Gastrocnemius medialis (tissue), 4 donors: ENCODE measurements around the gene LYST. TPM values are rescaled to one million over a fixed set of nuclear protein-coding genes. Genes with fewer than 3 reads are reported as not detected.

Experiments
- ATAC-seq, 2 donors: fragments of 150-250 bp; one replicate each; pipeline ENCODE4 v1.9.1; 2016
- DNase-seq, 2 donors: peaks; one replicate each; pipeline ENCODE4 v3.0.0-alpha.2; 2019
- H3K27ac ChIP-seq, 4 donors: fragments of 200-600 bp; sonication (generic); 1 replicate in 1 of 4; 2 replicates in 3 of 4; pipeline ENCODE4 v1.5.1; 2016 to 2018; ENCODE audit warnings: mild to moderate bottlenecking in 2 of 4, moderate library complexity in 1 of 4
- H3K27me3 ChIP-seq, 3 donors: fragments of 200-600 bp; sonication (generic) in 2 of 3; 1 replicate in 1 of 3; 2 replicates in 2 of 3; pipeline versions ENCODE4 v1.5.1 to v1.6.0; 2016 to 2019; ENCODE audit warnings: mild to moderate bottlenecking in 1 of 3, moderate library complexity in 1 of 3
- H3K36me3 ChIP-seq, 2 donors: fragments of 200-600 bp; sonication (generic) in 1 of 2; one replicate each; pipeline ENCODE4 v1.5.1; 2017 to 2018
- H3K4me1 ChIP-seq, 2 donors: fragments of 200-600 bp; sonication (generic) in 1 of 2; one replicate each; pipeline ENCODE4 v1.5.1; 2016 to 2017; ENCODE audit warnings: mild to moderate bottlenecking in 2 of 2
- H3K4me3 ChIP-seq, 4 donors: fragments of 200-600 bp; sonication (generic) in 3 of 4; 1 replicate in 1 of 4; 2 replicates in 3 of 4; pipeline ENCODE4 v1.5.1; 2016 to 2019; ENCODE audit warnings: mild to moderate bottlenecking in 2 of 4
- H3K9me3 ChIP-seq, 3 donors: fragments of 200-600 bp; sonication (generic) in 2 of 3; 1 replicate in 1 of 3; 2 replicates in 2 of 3; pipeline ENCODE4 v1.5.1; 2016 to 2019
- POLR2A ChIP-seq, 2 donors: fragments of 450-650 bp; IDR thresholded peaks; one replicate each; pipeline ENCODE4 v1.6.1; 2017; ENCODE audit warnings: antibody characterized with exemption in 2 of 2, mild to moderate bottlenecking in 2 of 2, moderate library complexity in 2 of 2
- in situ Hi-C, 4 donors: fragments of 200-750 bp; cut with MboI; loops; one replicate each; pipeline versions ENCODE4 v1.15.0 to v1.8.0; 2017; ENCODE audit warnings: low sequenced_read_pairs in 4 of 4
- intact Hi-C: fragments of 100-400 bp; cut with DNase I; formaldehyde crosslinking; loops from one replicate; pipeline ENCODE4 v1.15.1; 2023; ENCODE audit warnings: low total_unique reads
- total RNA-seq, 4 donors: library from RNA; depleted of rRNA; stranded (reverse); fragments of >200 nt; gene quantifications; one replicate each; pipeline versions ENCODE4 v1.1.0 to v1.2.3, GENCODE V29; 2016
- TF ChIP-seq, protein P1 (sequence below), 5 experiments: fragments of 450-650 bp in 3 of 5; fragments of 200-600 bp in 2 of 5; sonication (generic) in 2 of 5; IDR thresholded peaks in 4 of 5; conservative IDR thresholded peaks in 1 of 5; 1 replicate in 4 of 5; 2 replicates in 1 of 5; pipeline ENCODE4 v1.5.1; 2016 to 2019; ENCODE audit warnings: antibody characterized with exemption in 5 of 5, mild to moderate bottlenecking in 3 of 5, moderate library complexity in 3 of 5

The LYST gene
- total RNA-seq, 4 donors from 2014 or later, result 6.6 to 21.9 (median 10.7) TPM

DNA sequence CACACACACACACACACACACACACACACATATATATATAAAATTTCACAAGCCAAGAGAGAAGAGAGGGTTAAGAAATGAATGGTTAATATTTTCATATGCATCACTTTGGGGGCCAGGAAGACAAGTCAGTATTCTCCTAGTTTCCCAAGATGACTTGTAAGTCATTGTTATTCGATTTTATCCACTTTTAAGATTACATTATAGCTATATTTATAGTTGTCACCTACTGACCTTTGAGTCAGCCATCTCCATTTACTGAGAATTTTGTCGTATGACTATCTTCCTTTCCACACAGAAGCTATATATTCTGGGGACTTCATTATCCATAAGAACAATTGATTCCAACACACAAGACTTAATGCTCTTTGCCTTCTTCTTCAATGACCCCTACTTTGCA lies 8.9 kb downstream of the LYST start:
- no peak overlapping the region for H3K4me3 ChIP-seq
- H3K36me3 ChIP-seq, result no peaks in the 10 kb centered on the region
- DNase-seq (no peak), ATAC-seq (no peak)
- H3K27me3 ChIP-seq, result no peaks in the 10 kb centered on the region
- TF ChIP-seq, protein P1, sequence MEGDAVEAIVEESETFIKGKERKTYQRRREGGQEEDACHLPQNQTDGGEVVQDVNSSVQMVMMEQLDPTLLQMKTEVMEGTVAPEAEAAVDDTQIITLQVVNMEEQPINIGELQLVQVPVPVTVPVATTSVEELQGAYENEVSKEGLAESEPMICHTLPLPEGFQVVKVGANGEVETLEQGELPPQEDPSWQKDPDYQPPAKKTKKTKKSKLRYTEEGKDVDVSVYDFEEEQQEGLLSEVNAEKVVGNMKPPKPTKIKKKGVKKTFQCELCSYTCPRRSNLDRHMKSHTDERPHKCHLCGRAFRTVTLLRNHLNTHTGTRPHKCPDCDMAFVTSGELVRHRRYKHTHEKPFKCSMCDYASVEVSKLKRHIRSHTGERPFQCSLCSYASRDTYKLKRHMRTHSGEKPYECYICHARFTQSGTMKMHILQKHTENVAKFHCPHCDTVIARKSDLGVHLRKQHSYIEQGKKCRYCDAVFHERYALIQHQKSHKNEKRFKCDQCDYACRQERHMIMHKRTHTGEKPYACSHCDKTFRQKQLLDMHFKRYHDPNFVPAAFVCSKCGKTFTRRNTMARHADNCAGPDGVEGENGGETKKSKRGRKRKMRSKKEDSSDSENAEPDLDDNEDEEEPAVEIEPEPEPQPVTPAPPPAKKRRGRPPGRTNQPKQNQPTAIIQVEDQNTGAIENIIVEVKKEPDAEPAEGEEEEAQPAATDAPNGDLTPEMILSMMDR (IDR thresholded peaks at IDR 0.05 in 4 of 5, conservative IDR thresholded peaks at IDR 0.05 in 1 of 5), result no peak
- no peak for TF ChIP-seq POLR2A (IDR thresholded peaks at IDR 0.05)
- no peak overlapping the region for H3K27ac ChIP-seq
- H3K4me1 ChIP-seq, result peaks cover 0 to 6% of the 10 kb centered on the region in 2 donors
- intact Hi-C loops, result no loop called here
- in situ Hi-C loops, result no loop called here
- H3K9me3 ChIP-seq, result no peaks in the 10 kb centered on the region

DNA sequence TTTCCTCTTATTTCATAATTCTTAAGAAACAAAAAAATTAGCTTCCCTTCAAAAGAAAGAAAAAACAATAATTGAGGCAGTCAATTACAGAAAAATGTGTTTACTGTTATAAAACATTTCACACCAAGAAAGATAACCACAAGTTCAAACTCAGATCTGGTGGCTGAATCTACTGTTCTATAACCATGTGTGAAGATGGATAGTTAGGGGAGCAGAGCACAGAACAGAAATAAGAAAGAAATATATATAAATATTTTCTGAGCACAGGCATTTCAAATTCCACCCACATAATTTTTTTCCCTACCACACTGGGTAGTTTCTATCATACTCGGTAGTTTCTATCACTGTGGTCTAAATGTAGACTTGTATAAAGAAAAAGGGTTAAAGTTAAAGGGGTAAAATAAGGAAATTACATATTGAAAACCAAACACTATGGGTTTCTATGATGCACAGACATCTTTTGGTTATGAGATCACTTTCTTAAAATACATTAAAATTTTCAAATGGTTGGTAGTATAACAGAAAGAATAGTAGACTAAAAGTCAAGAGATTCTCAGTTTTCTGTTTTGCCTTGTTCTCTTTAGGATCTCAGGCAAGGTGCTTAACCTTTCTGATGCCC lies 10.8 kb downstream of the LYST start:
- in situ Hi-C loops, result no loop called here
- TF ChIP-seq POLR2A (IDR thresholded peaks at IDR 0.05), result no peak
- TF ChIP-seq, protein P1 (IDR thresholded peaks at IDR 0.05 in 4 of 5, conservative IDR thresholded peaks at IDR 0.05 in 1 of 5), result no peak
- ATAC-seq (no peak), DNase-seq (no peak)
- Histone ChIP-seq H3K27me3 (no peaks in the 10 kb centered on the region), H3K36me3 (no peaks in the 10 kb centered on the region), H3K4me1 (peaks cover 0 to 6% of the 10 kb centered on the region in 2 donors), H3K9me3 (no peaks in the 10 kb centered on the region), H3K4me3 (no peak overlapping the region), H3K27ac (no peak overlapping the region)
- intact Hi-C loops, result no loop called here

DNA sequence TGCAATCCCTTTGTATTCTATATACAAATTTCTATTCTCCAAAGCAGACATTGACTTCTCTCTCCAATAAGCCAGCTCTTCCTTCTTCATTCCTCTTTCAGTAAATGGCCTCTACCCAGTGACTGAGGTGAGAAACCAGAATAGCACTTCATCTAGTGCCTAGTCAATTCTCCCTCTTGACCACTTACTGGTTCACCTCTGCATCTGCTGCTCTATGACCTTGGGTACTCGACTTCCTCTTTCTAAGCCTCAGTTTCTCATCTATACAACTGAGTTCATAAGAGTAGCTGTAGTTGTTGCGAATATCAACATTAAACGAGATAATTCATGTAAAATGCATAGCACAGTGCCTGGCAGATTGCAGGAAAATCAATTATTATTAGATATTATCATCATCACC lies 12.4 kb downstream of the LYST start:
- no peaks in the 10 kb centered on the region for H3K27me3 ChIP-seq
- H3K4me3 ChIP-seq, result no peak overlapping the region
- H3K36me3 ChIP-seq, result no peaks in the 10 kb centered on the region
- TF ChIP-seq, protein P1 (IDR thresholded peaks at IDR 0.05 in 4 of 5, conservative IDR thresholded peaks at IDR 0.05 in 1 of 5), result no peak
- TF ChIP-seq POLR2A (IDR thresholded peaks at IDR 0.05), result no peak
- intact Hi-C loops, result no loop called here
- ATAC-seq (no peak), DNase-seq (no peak)
- H3K27ac ChIP-seq, result no peak overlapping the region
- in situ Hi-C loops, result no loop called here
- peaks cover 0 to 6% of the 10 kb centered on the region in 2 donors for H3K4me1 ChIP-seq
- no peaks in the 10 kb centered on the region for H3K9me3 ChIP-seq

DNA sequence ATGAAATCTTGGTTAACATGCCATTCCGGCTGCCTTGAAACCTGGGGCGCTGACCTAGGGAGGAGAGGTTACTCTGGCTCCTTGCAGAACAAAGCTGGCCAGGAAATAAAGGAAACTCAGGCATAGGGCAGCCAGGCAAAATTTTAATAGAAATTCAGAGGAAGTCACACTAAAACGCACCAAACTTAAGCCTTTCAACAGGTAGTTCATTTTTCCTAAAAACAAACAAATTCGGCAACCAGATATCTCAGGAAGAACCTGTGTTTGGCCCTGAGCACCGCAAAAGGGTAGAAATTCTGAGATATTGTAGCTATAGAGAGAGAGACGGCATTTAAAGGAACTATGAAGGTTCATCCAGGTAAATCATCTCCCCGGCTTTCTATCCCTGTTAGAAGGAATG lies 13.1 kb downstream of the LYST start:
- intact Hi-C loops (no loop called here), in situ Hi-C loops (no loop called here)
- Histone ChIP-seq H3K9me3 (no peaks in the 10 kb centered on the region), H3K4me1 (peaks cover 0 to 6% of the 10 kb centered on the region in 2 donors), H3K27me3 (no peaks in the 10 kb centered on the region), H3K27ac (no peak overlapping the region), H3K36me3 (no peaks in the 10 kb centered on the region), H3K4me3 (no peak overlapping the region)
- no peak for TF ChIP-seq POLR2A (IDR thresholded peaks at IDR 0.05)
- TF ChIP-seq, protein P1 (IDR thresholded peaks at IDR 0.05 in 4 of 5, conservative IDR thresholded peaks at IDR 0.05 in 1 of 5), result no peak
- DNase-seq (no peak), ATAC-seq (no peak)

DNA sequence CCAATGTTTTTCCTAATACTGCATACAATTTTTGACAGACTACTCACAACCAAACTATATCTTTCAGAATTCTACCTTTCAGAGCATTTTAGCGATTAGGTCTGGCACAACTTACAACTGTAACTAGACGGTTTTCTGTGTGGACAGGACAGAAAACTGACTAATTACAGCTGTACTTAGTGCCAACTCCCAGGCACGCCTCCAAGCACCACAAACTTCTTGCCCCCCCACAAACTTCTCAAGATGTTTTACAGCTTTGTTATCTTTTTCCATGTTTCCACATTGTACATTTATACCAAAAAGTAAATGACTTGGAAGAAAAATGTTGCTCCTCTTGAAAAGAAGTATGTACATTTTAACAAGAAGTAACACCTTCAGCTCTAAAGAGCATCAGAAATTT lies 13.8 kb downstream of the LYST start:
- ATAC-seq, result no peak
- no peak for DNase-seq
- intact Hi-C loops, result no loop called here
- H3K36me3 ChIP-seq, result no peaks in the 10 kb centered on the region
- peaks cover 0 to 3% of the 10 kb centered on the region in 2 donors for H3K4me1 ChIP-seq
- no peak overlapping the region for H3K27ac ChIP-seq
- in situ Hi-C loops, result no loop called here
- H3K9me3 ChIP-seq, result no peaks in the 10 kb centered on the region
- H3K4me3 ChIP-seq, result no peak overlapping the region
- H3K27me3 ChIP-seq, result no peaks in the 10 kb centered on the region
- TF ChIP-seq, protein P1 (IDR thresholded peaks at IDR 0.05 in 4 of 5, conservative IDR thresholded peaks at IDR 0.05 in 1 of 5), result no peak
- TF ChIP-seq POLR2A (IDR thresholded peaks at IDR 0.05), result no peak
